Measurements from ENCODE around the gene C2orf66.

- no peak for TF ChIP-seq CTCF (optimal IDR thresholded peaks at IDR 0.05 in 1 of 3, IDR thresholded peaks at IDR 0.05 in 1 of 3, conservative IDR thresholded peaks at IDR 0.05 in 1 of 3; ENCODE audit: extremely low read depth in 1 of 3, insufficient read depth in 2 of 3, low read length in 3 of 3)
- no peak for TF ChIP-seq EZH2 (IDR thresholded peaks at IDR 0.05; ENCODE audit: low read length)
Measured at GRCh38 chr2:196802401-196802800, 6.8 kb downstream of the C2orf66 start.

Data from keratinocyte (primary cell).